Measurements from ENCODE around the gene GSC2.

The GSC2 gene

GRCh38 chr22:19132693-19133400, 17.2 kb downstream of the GSC2 start:
- no peak for DNase-seq

GRCh38 chr22:19132153-19132552, 17.9 kb downstream of the GSC2 start:
- DNase-seq = no peak

GRCh38 chr22:19131685-19132015, 18.4 kb downstream of the GSC2 start:
- no peak for DNase-seq

- DNase-seq = no peak
These were observed 19.0 kb downstream of the GSC2 start, which contains the start of gene TSSK2 for GRCh38 chr22:19130959-19131684. Gene TSSK2, plus strand, starts transcription at chr22:19131308. Its CDS starts 92 bp downstream, at chr22:19131400.

GRCh38 chr22:19129871-19130270, 20.2 kb downstream of the GSC2 start:
- no peak for DNase-seq

GRCh38 chr22:19128946-19129727, 21.0 kb downstream of the GSC2 start:
- DNase-seq = no peak

- DNase-seq = no peak
These were observed 22.1 kb downstream of the GSC2 start for GRCh38 chr22:19128009-19128401.

- DNase-seq = no peak
These were observed 22.6 kb downstream of the GSC2 start for GRCh38 chr22:19127329-19128008.

- DNase-seq = no peak
These were observed 23.5 kb downstream of the GSC2 start for GRCh38 chr22:19126309-19127273.

GRCh38 chr22:19125474-19126308, 24.4 kb downstream of the GSC2 start:
- DNase-seq = no peak

GRCh38 chr22:19125011-19125410, 25.1 kb downstream of the GSC2 start:
- DNase-seq = no peak

- no peak for DNase-seq
These were observed 25.7 kb downstream of the GSC2 start for GRCh38 chr22:19124377-19124776.

- DNase-seq = no peak
These were observed 26.2 kb downstream of the GSC2 start for GRCh38 chr22:19123936-19124335.

- no peak for DNase-seq
These were observed 27.2 kb downstream of the GSC2 start for GRCh38 chr22:19122752-19123492.

- peak; percentile 94 to 97 for DNase-seq
These were observed 27.8 kb downstream of the GSC2 start, which contains the start of gene DGCR2 for GRCh38 chr22:19122143-19122751. Gene DGCR2, minus strand, starts transcription at chr22:19122412. Its CDS starts 206 bp downstream, at chr22:19122206.

GRCh38 chr22:19121631-19122142, 28.4 kb downstream of the GSC2 start:
- peak in 1 of 2 experiments; percentile 29 for DNase-seq

- peak in 1 of 2 experiments; percentile 15 for DNase-seq
These were observed 29.1 kb downstream of the GSC2 start for GRCh38 chr22:19120829-19121630.

GRCh38 chr22:19119949-19120348, 30.1 kb downstream of the GSC2 start:
- DNase-seq = no peak
